K562 (cell line): ENCODE data around the gene PLK1. TPM values are rescaled to one million over a fixed set of nuclear protein-coding genes. Genes with fewer than 3 reads are reported as not detected.
A peak's percentile ranks its signal among the peaks of the same experiment; 100 is the strongest.

Experiments used
- ATAC-seq: fragments of 200-7000 bp; cut with Tn5 transposase; 3 replicates; pipeline ENCODE4 v1.9.1; 2020; ENCODE audit warnings: moderate library complexity
- Bru-seq: library from RNA; stranded (reverse); fragments of 400-500 nt; gene quantifications from one replicate; lab custom pipeline; 2021; lab: Mats Ljungman, UMichigan
- BruChase-seq, 2 experiments: library from RNA; stranded (reverse); fragments of 400-500 nt; gene quantifications; one replicate each; lab custom pipeline; 2021; lab: Mats Ljungman, UMichigan
- BruUV-seq: library from RNA; stranded (reverse); fragments of 400-500 nt; replicated peaks from 2 replicates; lab custom pipeline; 2021; lab: Mats Ljungman, UMichigan
- CTCF ChIA-PET: fragments of 300-600 bp; formaldehyde crosslinking; extraction: SDS; loops from one replicate; lab custom pipeline; 2021; ENCODE audit warnings: low intra/inter-chr PET ratio; lab: Yijun Ruan, JAX
- POLR2A ChIA-PET: fragments of 300-600, 350-650 bp; sonication (Branson Sonifier 250); formaldehyde crosslinking; extraction: SDS; loops from one replicate; lab custom pipeline; 2021; ENCODE audit warnings: antibody characterized with exemption, inconsistent platforms; lab: Yijun Ruan, JAX
- DNase-seq, 4 experiments: peaks; one replicate each; pipeline versions ENCODE4 v3.0.0 to v3.0.0-alpha.2; 2011 to 2018; ENCODE audit warnings: low spot score in 3 of 4, mixed read lengths in 3 of 4; ENCODE audit errors: extremely low read depth in 1 of 4
- FAIRE-seq: peaks from 2 replicates; lab custom pipeline; 2011; peaks lifted over from hg19 to GRCh38; lab: Jason Lieb, UNC
- H2AFZ ChIP-seq: 2 replicates; pipeline ENCODE4 v1.6.0; 2011; ENCODE audit warnings: low read depth, low read length, control low read depth, inconsistent platforms
- H3K27ac ChIP-seq: fragments of 200-600 bp; 3 replicates; pipeline ENCODE4 v1.8.0; 2011; ENCODE audit warnings: low read depth, mild to moderate bottlenecking, control low read depth, inconsistent platforms, low read length, moderate library complexity, mixed read lengths; ENCODE audit errors: extremely low read depth
- H3K27me3 ChIP-seq, 2 experiments: fragments of 300-600 bp in 1 of 2; 2 replicates in 1 of 2; 3 replicates in 1 of 2; pipeline versions ENCODE4 v1.6.0 to v1.8.0; 2011; ENCODE audit warnings: inconsistent platforms in 2 of 2, low read length in 2 of 2, mild to moderate bottlenecking in 1 of 2, mixed read lengths in 1 of 2, moderate library complexity in 1 of 2; ENCODE audit not compliant: control insufficient read depth in 2 of 2, insufficient read depth in 2 of 2
- H3K36me3 ChIP-seq: fragments of 300-600 bp; 3 replicates; pipeline ENCODE4 v1.8.0; 2011; ENCODE audit warnings: mild to moderate bottlenecking, low read length, inconsistent platforms; ENCODE audit not compliant: control insufficient read depth, insufficient read depth
- H3K4me1 ChIP-seq, 2 experiments: fragments of 200-600 bp in 1 of 2; replicated peaks in 1 of 2; 2 replicates in 1 of 2; 3 replicates in 1 of 2; pipeline versions ENCODE4 v1.5.1 to v1.8.0; 2011; ENCODE audit warnings: inconsistent platforms in 2 of 2, low read length in 2 of 2, mild to moderate bottlenecking in 1 of 2, mixed read lengths in 1 of 2, moderate library complexity in 1 of 2; ENCODE audit not compliant: control insufficient read depth in 2 of 2, insufficient read depth in 2 of 2
- H3K4me2 ChIP-seq: 2 replicates; pipeline ENCODE4 v1.6.1; 2011; ENCODE audit warnings: low read length, control low read depth, inconsistent platforms, mixed read lengths; ENCODE audit not compliant: insufficient read depth
- H3K4me3 ChIP-seq: fragments of 200-600 bp; sonication (generic), shearing (Covaris generic); 2 replicates; pipeline ENCODE4 v1.5.1; 2016; ENCODE audit warnings: control low read depth, inconsistent platforms
- H3K79me2 ChIP-seq: fragments of 200-600 bp; 3 replicates; pipeline ENCODE4 v1.8.0; 2011; ENCODE audit warnings: low read length, inconsistent platforms; ENCODE audit not compliant: control insufficient read depth, insufficient read depth
- H3K9ac ChIP-seq, 2 experiments: 2 replicates each; pipeline versions ENCODE4 v1.6.0 to v1.6.1; 2011; ENCODE audit warnings: low read depth in 2 of 2, low read length in 2 of 2, control low read depth in 1 of 2, inconsistent platforms in 1 of 2, mild to moderate bottlenecking in 1 of 2, mixed read lengths in 1 of 2; ENCODE audit not compliant: insufficient read depth in 1 of 2
- H3K9me1 ChIP-seq: one replicate; pipeline ENCODE4 v1.6.0; 2011; ENCODE audit warnings: inconsistent platforms, mild to moderate bottlenecking, low read length, moderate library complexity; ENCODE audit not compliant: control insufficient read depth, insufficient read depth
- H3K9me3 ChIP-seq: replicated peaks from 2 replicates; pipeline ENCODE4 v1.5.1; 2011; ENCODE audit warnings: low read depth, low read length, inconsistent platforms; ENCODE audit not compliant: control insufficient read depth, insufficient read depth
- H4K20me1 ChIP-seq: replicated peaks from 2 replicates; pipeline ENCODE4 v1.6.1; 2011; ENCODE audit warnings: low read length, inconsistent platforms, mixed read lengths; ENCODE audit not compliant: control insufficient read depth, insufficient read depth
- CHAMP1 ChIP-seq: fragments of 450-650 bp; IDR thresholded peaks from 2 replicates; pipeline ENCODE4 v1.6.1; 2016; ENCODE audit warnings: mild to moderate bottlenecking
- FOXK2 ChIP-seq, 2 experiments: fragments of 450-650 bp; IDR thresholded peaks in 1 of 2; conservative IDR thresholded peaks in 1 of 2; 2 replicates each; pipeline ENCODE4 v1.6.1; 2016; ENCODE audit warnings: low read depth in 2 of 2, mild to moderate bottlenecking in 1 of 2
- HBP1 ChIP-seq: fragments of 450-650 bp; formaldehyde crosslinking; IDR thresholded peaks from 2 replicates; pipeline ENCODE4 v1.4.0; 2022; ENCODE audit warnings: missing genetic modification characterization
- SIRT6 ChIP-seq: IDR thresholded peaks from one replicate; pipeline ENCODE4 v1.6.1; 2012; ENCODE audit warnings: low read depth, mild to moderate bottlenecking, control low read depth, inconsistent platforms, low read length, moderate library complexity
- TRIM25 ChIP-seq: fragments of 450-650 bp; IDR thresholded peaks from 2 replicates; pipeline ENCODE4 v1.7.0; 2016; ENCODE audit warnings: borderline replicate concordance
- USF1 ChIP-seq: sonication (generic); formaldehyde crosslinking; IDR thresholded peaks from 2 replicates; pipeline ENCODE4 v1.9.0; 2022; ENCODE audit warnings: mild to moderate bottlenecking, missing genetic modification reagents
- WGBS: fragments of 100-300 bp; shearing (Covaris generic); methylation state at CpG from one replicate; pipeline ENCODE4 v1.1.6; 2016; ENCODE audit warnings: low coverage, mixed read lengths; ENCODE audit not compliant: insufficient coverage; ENCODE audit errors: missing lambda C conversion rate; 5-methylcytosine and 5-hydroxymethylcytosine counted together
- in situ Hi-C: fragments of 300-500 bp; cut with MboI; formaldehyde crosslinking; loops from 4 replicates; pipeline ENCODE4 v1.15.0; 2018; ENCODE audit warnings: inconsistent platforms, mixed read lengths
- intact Hi-C: fragments of 100-400 bp; cut with micrococcal nuclease; formaldehyde crosslinking; loops from 2 replicates; pipeline ENCODE4 v1.14.2; 2022
- long read RNA-seq, 3 experiments: library from polyadenylated mRNA in 2 of 3; library from RNA in 1 of 3; unstranded in 2 of 3; stranded (forward) in 1 of 3; transcript quantifications; one replicate each; pipeline ENCODE4 v2.0.0, GENCODE V29; 2019 to 2022
- polyA minus RNA-seq, 3 experiments: library from RNA; depleted of rRNA, polyadenylated mRNA; stranded (reverse); fragments of >200 nt; gene quantifications; 2 replicates each; pipeline ENCODE4 v1.2.3, GENCODE V29; 2011
- polyA plus RNA-seq, 8 experiments: library from polyadenylated mRNA; depleted of rRNA in 4 of 8; stranded (reverse) in 5 of 8; unstranded in 3 of 8; fragments of >200 nt; fragmentation: Nextera tagmentation in 2 of 8; fragmentation: Illumina TruSeq in 1 of 8; extraction: Ambion mirVana in 2 of 8; extraction: Trizol in 1 of 8; gene quantifications; 2 replicates each; pipeline versions ENCODE4 v1.2.1 to v1.2.3, GENCODE V29; 2011 to 2014; ENCODE audit warnings: inconsistent platforms in 1 of 8, missing spikeins in 1 of 8
- total RNA-seq, 7 experiments: library from RNA; depleted of rRNA in 6 of 7; stranded (reverse); fragments of >200 nt in 6 of 7; fragmentation: Illumina TruSeq in 2 of 7; extraction: Trizol in 2 of 7; gene quantifications; 2 replicates each; pipeline versions ENCODE4 v1.2.1 to v1.2.3, GENCODE V29; 2011 to 2021; ENCODE audit warnings: low replicate concordance in 1 of 7

PLK1 gene
- 111 and 188 TPM in 2 replicates for total RNA-seq (2011; cell fraction: chromatin; rRNA removed; ENCODE audit: low replicate concordance)
- total RNA-seq (2011; cell fraction: nucleolus; rRNA removed) = 141 and 146 TPM in 2 replicates
- total RNA-seq (2011; cell fraction: nucleoplasm; rRNA removed) = 112 and 116 TPM in 2 replicates
- total RNA-seq (2014; rRNA removed) = 76.3 and 90.5 TPM in 2 replicates
- 36.9 and 45.2 TPM in 2 replicates for total RNA-seq (2014; rRNA removed; fragmentation: Illumina TruSeq; extraction: Trizol)
- total RNA-seq (2015; rRNA removed; fragmentation: Illumina TruSeq; extraction: Trizol) = 35.5 and 35.6 TPM in 2 replicates
- 139 and 152 TPM in 2 replicates for total RNA-seq (2021)
- polyA plus RNA-seq (2011; rRNA removed) = 45.5 and 105 TPM in 2 replicates
- 134 and 197 TPM in 2 replicates for polyA plus RNA-seq (2011; cell fraction: cytosol; rRNA removed)
- polyA plus RNA-seq (2011; cell fraction: nucleus; rRNA removed) = 128 and 139 TPM in 2 replicates
- polyA plus RNA-seq (2012) = 138 and 150 TPM in 2 replicates
- polyA plus RNA-seq (2014; fragmentation: Illumina TruSeq; extraction: Trizol) = 169 and 212 TPM in 2 replicates
- 10 to 100 TPM; 13.6 to 24.8 TPM for polyA plus RNA-seq (2014; fragmentation: Nextera tagmentation; extraction: Ambion mirVana)
- 72.2 and 87.6 TPM in 2 replicates for polyA plus RNA-seq (2014; rRNA removed)
- polyA minus RNA-seq (2011; rRNA and poly(A)+ RNA removed) = 74.4 and 102 TPM in 2 replicates
- 131 and 161 TPM in 2 replicates for polyA minus RNA-seq (2011; cell fraction: cytosol; rRNA and poly(A)+ RNA removed)
- 61.0 and 77.9 TPM in 2 replicates for polyA minus RNA-seq (2011; cell fraction: nucleus; rRNA and poly(A)+ RNA removed)
- percentile 90 among the genes with signal in this experiment for Bru-seq, nascent RNA
- percentile 92 among the genes with signal in this experiment for BruChase-seq, experiment 1, labeled RNA remaining after a 2-hour chase
- BruChase-seq, experiment 2, labeled RNA remaining after a 6-hour chase = percentile 94 among the genes with signal in this experiment
- long read RNA-seq, experiment 1, full-length matches to known transcripts = 366 of 592 reads
- long read RNA-seq, experiment 1, partial matches to known transcripts = 206 of 592 reads
- long read RNA-seq, experiment 1, other reads (novel, unspliced or antisense) = 20 of 592 reads
- long read RNA-seq, experiment 2, full-length matches to known transcripts = 177 of 232 reads
- long read RNA-seq, experiment 2, partial matches to known transcripts = 29 of 232 reads
- long read RNA-seq, experiment 2, other reads (novel, unspliced or antisense) = 26 of 232 reads
- long read RNA-seq, experiment 3, transcript PLK1-201 (10 exons, 2,227 nt) = major isoform, 227 of 239 reads
- long read RNA-seq, experiment 3, partial matches to known transcripts = 8 of 239 reads
- long read RNA-seq, experiment 3, other reads (novel, unspliced or antisense) = 4 of 239 reads

- BruUV-seq = TSS peak; percentile 56
- TF ChIP-seq SIRT6 (no peak), FOXK2 (conservative IDR thresholded peaks at IDR 0.05 in 1 of 2, IDR thresholded peaks at IDR 0.05 in 1 of 2; ENCODE audit: low read depth in 2 of 2) (peak in 1 of 2 experiments; percentile 71; a peak in 1 of 4 replicates), HBP1 (CRISPR knock-in tag) (no peak), USF1 (CRISPR knock-in tag) (peak; percentile 41; the same call in 1 of the 2 replicates), CHAMP1 (peak; percentile 78; the same call in 1 of the 2 replicates), TRIM25 (no peak)
Measured at GRCh38 chr16:23678430-23679273, at the start of gene PLK1. Gene PLK1, plus strand, starts transcription at chr16:23678889. Its CDS starts 44 bp downstream, at chr16:23678933.

More at GRCh38 chr16:23678430-23679273, at the start of gene PLK1:
- POLR2A ChIA-PET = interaction anchor here (0.6 to 5.0 kb wide), 11 partner anchors 9 to 274 kb away, joined by 3 to 66 read pairs (median 3); no protein-coding TSS in a partner anchor
- H3K79me2 ChIP-seq = peaks cover 54% of the 10 kb centered on the region
- under 1% methylated on average over 54 of the region's 75 CpGs for WGBS
- peak; percentile 67 for FAIRE-seq
- DNase-seq = peak; percentile 86 to 95 (median 91)
- peaks cover 57% of the 10 kb centered on the region for H3K36me3 ChIP-seq
- CTCF ChIA-PET = interaction anchor here (1.1 kb wide), 1 partner anchor 364 kb away, joined by 3 read pairs; no protein-coding TSS in a partner anchor
- in situ Hi-C loops = no loop called here
- H3K9ac ChIP-seq = peak within 1 kb of the TSS; percentile 100
- H3K9me3 ChIP-seq = no peaks in the 10 kb centered on the region
- H3K4me2 ChIP-seq = peak within 1 kb of the TSS; percentile 100
- peak within 1 kb of the TSS; percentile 99 for H3K27ac ChIP-seq
- peaks cover 18% of the 10 kb centered on the region for H4K20me1 ChIP-seq
- peaks cover 19 to 28% of the 10 kb centered on the region in 2 experiments; a peak in 4 of 5 replicates for H3K4me1 ChIP-seq
- H3K9me1 ChIP-seq = no peaks in the 10 kb centered on the region
- ATAC-seq = peak; percentile 96
- H3K27me3 ChIP-seq = no peaks in the 10 kb centered on the region
- intact Hi-C loops = loop anchor here (2.0 kb wide), 2 partner anchors 38 to 50 kb away; partner anchors contain the start of genes DCTN5 and PALB2
- peak within 1 kb of the TSS; percentile 87 for H3K4me3 ChIP-seq
- H2AFZ ChIP-seq = peak within 1 kb of the TSS; percentile 89
